ENCODE data around the gene NOTCH2.

NOTCH2 gene

DNA sequence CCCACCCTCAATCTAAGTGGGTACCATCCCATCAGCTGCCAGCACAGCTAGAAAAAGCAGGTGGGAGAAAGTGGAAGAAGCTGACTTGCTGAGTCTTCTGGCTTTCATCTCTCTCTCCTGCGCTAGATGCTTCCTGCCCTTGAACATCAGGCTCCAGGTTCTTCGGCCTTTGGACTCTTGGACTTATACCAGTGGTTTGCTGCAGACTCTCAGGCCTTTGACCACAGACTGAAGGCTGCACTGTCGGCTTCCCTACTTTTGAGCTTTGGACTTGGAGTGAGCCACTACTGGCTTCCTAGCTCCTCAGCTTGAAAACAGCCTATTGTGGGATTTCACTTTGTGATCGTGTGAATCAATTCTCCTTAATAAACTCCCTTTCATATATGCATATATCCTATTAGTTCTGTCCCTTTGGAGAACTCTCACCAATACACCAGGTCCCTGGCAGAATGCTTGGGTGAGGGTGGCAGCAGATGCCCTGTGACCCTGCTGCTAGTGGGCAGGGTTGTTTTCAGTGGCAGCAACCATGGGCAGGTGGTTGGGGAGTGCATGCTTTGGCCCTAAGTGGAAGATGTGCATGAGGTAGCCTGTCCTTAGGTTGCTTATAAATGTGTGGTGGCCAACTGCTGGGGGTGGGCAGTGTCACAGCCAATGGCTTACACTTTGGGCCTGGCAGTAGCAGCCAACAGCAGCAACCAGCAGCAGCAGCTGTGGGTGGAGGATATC, 162.4 kb downstream of the NOTCH2 start:
- no peak for DNase-seq (ENCODE audit: low read depth in 2 of 2)

DNA sequence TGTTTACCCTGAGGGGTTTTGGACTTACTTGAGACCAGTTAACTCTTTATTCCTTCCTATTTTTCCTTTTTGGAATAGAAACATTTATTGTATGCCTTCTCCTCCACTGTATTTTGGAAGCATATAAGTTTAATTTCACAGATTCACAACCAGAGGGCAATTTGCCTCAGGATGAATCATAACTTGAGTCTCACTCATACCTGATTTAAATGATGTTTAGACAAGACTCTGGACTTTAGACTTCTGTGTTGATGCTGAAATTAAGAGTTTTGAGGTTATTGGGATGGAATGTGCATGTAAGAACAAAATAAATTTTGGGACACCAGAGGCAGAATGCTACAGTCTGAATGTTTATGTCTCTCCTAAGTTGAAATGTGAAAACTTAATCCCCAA, 166.0 kb downstream of the NOTCH2 start:
- no peak for DNase-seq (ENCODE audit: low read depth in 2 of 2)

DNA sequence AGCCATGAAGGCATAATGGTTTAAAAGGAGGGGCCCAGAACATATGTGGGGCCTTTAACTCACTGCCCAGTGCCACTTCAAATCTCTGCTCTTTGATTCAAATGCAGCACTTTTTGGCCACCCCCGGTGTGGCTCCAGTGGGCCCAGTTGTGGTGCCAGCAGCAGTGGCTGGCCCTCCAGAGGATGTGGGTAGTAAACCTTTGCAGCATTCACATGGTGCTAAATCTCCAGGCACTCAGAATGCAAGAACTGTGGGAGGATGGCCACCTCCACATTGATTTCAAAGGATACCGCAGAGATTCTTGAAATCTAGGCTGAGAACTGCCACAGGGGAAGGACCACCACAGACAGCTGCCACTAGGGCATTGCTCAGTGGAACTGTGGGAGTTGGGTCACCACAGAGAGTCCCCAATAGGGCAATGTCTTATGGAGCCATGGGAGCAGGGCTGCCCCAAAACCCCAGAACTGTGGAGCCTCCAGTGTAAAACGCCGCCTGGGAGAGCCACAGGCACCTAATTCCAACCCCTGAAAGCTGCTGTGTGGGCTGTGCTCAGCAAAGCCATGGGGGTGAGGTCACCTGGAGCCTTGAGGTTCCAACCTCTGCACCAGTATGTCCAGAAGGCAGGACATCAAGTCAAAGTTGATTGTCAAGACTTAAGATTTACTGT, 166.6 kb downstream of the NOTCH2 start:
- DNase-seq (ENCODE audit: low read depth in 2 of 2): no peak

DNA sequence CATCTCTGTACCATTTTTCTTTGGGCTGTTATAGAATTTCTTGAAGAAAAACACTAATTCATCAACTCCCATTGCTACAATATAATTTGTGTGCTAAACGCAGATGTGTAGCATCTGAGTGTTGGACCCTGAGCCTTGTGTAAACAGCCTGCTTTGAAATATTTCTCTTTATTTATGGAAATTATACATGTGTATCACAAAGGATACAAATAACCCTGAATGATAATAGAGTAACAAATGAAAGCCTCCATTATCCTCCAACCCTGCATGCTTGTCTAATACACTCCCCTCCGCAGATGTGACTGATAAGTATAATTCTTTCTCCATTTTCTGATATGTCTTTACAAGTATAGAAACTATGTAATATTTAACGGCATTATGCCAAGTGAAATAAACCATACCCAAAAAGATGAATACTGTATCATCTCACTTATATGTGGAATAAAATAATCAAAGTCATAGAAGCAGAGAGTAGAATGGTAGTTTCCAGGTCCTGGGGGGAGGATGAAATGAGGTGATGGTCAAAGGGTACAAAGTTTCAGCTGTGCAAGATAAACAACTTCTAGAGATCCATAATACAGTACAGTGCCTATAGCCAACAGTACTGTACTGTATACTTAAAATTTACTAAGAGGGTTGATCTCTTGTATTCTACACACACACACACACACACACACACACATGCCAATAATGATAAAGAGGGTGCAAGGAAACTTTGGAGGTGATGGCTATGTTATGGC, 170.3 kb downstream of the NOTCH2 start:
- no peak for DNase-seq (ENCODE audit: low read depth in 2 of 2)

DNA sequence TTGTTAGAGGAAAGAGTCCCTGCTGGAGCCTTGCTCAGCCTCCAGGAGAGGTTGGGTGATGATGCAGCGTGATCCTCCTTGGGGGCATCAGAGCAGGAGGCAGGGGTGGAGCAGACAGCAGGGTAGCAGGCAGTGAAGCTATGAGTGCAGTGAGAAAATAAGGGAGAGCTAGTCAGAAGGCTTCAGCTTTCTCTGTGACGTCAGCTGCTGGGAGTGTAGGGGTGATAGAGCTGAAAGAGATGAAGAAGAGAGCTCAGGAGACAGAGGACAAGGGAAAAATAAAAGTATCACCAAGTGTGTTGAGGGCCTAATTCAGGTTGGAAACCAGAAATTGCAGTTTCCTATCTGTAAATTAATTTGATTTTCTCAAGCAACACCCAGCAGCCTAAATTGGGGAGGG, 170.9 kb downstream of the NOTCH2 start:
- DNase-seq (ENCODE audit: low read depth in 2 of 2): no peak

DNA sequence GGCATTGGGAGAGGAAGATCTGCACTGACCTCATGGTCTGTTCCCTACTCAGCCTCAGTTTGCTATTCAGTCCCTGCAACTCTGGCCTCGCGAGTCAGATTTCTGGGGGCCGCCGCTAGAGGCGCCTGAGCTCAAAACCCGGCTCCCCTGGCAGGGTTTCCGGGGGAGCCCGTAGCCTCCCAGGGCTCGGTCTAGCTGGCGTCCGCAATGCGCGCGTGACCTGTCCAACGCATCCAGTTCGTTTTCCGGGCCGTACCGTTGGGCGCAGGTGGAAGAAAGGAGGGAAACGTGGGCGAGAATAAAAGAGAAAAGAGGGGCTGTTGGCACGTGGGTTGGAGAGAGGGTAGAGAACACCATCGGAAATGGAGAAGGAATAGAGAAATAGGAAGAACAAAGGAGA, 173.2 kb downstream of the NOTCH2 start, which contains the start of gene ADAM30:
ADAM30 (minus strand) TSS at position 213 of the 400 bp plus-strand sequence; CDS start at position 34, 179 bp downstream.
- DNase-seq (ENCODE audit: low read depth in 2 of 2): no peak

DNA sequence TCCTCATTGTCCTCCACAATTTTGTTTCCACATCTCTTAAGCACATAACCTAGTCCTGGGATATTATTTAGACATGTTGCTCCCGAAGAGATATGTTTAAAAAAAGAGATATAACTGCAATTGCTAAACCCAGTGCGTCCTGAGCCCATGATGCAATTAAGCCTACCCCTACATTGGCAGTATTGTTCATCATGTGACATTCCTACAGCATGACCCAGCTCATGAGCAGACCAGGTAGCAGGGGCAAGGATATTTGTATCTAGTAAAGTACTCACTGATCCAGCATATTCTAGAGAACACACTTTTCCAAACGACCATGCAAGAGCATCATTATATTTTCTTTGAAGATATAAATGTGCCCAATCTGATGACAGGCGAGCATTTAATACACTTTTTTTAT, 174.4 kb downstream of the NOTCH2 start:
- no peak for DNase-seq (ENCODE audit: low read depth in 2 of 2)

DNA sequence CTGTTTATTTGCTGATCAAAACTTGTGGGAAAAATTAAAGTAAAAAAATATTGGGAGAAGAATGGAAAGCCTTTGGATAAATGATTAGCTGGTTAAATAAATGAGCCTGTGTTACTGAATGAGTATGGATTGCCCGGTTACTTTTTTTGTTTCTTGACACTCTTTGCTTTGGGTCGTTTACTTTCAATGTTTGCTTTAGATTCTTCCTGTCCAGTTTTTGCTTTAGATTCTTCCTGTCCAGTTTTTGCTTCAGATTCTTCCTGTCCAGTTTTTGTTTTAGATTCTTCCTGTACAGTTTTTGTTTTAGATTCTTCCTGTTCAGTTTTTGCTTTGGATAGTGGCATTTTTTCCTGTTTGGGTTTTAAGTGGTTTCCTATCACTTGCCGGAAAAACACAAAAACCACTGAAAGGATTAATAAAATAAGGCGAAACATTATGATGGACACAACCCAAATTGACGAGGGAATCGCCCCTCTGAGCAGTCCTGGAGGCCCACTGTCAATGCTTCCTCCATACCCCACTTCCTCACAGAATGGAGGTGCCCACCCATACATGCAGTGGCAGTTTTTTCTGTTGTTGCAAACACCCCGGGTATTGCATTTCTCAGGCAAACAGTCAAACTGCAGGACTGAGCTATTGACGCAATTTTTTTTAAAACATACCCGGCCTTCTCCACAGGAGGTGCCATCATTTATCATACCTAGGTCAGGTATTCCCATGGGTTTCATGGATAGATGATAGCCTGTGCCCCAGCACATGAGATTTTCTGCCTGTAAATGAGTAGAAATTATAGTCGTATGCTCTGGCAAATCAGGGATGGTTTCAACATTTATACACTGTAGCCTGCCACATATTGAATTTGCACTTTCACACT, 175.4 kb downstream of the NOTCH2 start:
- no peak for DNase-seq (ENCODE audit: low read depth in 2 of 2)

DNA sequence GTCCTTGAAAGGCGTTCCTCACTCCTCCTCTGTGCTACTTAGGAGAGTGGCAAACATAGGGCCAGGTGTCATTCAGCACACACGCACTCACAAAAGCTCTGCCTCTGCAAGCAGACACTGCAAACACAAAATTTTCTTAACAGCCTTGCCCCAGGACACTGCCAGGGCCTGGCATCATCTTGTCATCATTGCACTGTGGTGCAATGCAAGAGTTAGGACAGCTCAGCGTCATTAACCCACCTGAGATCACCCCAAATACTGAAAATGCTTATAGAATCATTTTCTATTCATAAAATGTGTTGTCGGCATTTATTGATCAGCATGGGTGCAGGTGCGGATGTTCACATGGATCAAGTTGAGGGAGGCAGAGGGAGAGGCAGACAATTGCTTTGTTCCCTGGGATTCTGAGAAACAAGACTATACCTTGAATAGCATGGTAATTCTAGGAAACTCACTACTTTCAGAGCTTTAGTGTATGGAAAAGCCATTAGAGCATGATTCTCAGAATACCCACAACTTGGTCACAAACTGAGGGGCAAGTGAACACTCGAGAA, 176.1 kb downstream of the NOTCH2 start:
- no peak for DNase-seq (ENCODE audit: low read depth in 2 of 2)

DNA sequence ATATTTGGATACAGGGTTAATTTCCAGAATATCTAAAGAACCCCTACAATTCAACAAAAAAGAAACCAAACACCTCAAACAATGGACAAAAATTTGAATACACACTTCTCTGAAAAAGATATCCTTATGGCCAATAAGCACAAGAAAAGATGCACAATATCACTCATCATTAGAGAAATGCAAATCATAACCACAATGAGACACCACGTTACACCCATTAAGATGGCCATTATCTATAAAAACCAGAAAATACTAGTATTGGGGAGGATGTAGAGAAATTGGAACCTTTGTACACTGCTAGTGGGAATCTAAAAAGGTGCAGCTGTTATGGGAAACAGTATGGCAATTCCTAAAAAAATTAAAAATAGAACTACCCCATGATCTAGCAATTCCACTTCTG, 178.1 kb downstream of the NOTCH2 start:
- DNase-seq (ENCODE audit: low read depth in 2 of 2): no peak

DNA sequence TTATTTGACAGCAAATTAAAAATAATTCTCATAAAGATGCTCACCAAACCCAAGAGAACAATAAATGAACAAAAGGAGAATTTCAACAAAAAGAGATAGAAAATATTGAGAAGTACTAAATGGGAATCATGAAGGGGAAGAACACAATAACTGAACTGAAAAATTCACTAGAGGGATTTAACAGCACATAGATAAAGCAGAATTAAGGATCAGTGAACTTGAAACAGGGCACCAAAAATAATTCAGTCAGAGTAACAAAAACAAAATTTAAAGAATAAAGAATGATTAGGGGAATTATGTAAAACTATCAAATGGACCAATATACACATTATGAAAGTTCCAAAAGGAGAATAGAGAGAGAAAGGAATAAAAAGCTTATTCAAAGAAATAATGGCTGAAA, 181.0 kb downstream of the NOTCH2 start:
- DNase-seq (ENCODE audit: low read depth in 2 of 2): no peak

DNA sequence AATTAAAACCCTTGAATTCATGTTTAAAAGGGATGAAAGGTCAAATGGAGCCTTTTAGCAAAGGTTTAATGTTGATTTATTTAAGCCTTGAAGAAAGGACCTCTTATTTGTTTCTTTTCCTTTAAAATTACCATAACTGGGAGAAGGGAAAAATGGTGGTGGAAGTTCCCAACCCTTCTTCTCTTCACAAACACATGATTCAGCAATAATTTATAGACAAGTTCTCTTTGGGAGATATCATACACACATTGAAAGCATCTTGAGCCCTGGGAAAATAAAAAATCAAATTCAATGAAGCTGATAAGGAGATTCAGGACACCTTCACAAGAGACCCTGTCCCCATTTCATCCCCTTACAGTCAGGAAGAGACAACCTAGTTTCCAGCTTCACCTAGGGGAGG, 182.0 kb downstream of the NOTCH2 start:
- DNase-seq (ENCODE audit: low read depth in 2 of 2): no peak

DNA sequence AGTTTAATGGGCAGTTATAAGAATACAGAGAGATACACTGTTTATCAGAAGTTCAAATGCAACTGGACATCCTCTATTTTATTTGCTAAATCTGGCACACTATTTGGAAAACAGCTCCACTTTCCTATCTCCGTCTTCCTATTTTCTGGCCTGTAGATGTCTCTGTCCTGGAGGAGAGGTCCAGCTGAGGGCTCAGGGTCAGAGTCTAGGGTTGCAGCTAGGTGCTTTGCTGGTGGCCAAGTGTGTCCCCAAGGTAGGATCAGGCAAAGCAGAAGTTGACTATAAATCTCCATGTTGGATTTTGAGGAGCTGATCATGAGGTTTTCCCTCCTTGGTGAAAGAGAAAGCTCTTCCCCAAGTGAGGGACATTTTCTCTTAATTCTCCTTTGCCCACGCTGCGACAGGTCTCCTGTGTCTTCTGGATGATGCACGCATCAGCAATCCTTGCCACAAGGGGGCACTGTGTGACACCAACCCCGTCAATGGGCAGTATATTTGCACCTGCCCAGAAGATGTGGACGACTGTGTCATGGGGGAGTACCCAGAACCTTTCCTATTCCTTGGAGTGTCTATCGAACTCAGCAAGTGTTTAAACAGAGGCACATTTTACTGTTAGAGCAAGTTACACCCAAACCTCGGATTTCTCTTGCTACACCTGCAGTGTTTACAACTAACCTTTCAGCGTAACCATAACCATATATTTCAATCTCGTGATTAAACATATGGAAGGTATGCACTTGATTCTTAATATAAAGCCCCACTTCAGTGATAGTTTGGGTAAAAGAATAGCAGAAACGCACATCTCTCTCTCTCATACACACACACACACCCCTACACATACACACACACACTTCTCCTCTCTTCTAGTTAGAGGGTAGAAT, 183.3 kb downstream of the NOTCH2 start:
- DNase-seq (ENCODE audit: low read depth in 2 of 2): peak in 1 of 2 donors; percentile 10

DNA sequence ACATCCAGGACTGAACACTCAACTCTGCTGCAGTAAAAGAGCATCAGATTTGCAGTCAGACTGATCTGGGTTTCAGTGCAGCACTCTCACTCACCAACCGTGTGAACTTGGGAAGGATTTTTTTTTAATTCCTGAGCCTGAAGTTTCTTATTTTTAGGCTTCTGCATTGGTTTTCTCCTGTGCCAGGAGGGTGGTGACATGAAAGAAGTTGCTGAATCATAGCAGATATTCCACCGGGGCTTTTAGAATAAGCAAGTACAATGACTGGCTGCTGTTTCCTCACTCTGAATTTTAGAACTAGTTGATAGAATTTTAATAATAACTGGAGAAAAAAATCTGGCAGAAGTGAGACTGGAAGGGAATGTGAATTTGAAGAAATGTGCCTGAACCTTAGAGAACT, 184.8 kb downstream of the NOTCH2 start:
- DNase-seq (ENCODE audit: low read depth in 2 of 2): no peak

DNA sequence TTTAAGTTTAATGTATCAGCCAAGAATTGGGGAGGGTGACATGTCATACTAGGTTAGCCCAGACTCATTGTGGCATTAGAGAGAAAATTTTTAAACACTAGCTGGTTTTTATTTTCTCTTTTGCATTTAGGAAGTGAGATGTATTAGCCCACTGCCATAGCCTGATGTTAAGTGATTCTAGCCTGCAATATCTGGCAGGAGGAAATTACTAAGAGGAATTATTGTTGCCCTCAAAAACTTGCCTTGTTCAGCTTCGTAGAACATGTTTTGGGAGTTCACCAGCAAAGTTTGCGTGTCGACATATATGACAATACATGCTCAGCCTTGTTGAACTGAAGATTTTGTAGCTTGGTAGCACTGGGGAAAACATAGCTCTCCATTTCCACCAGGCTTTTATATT, 185.6 kb downstream of the NOTCH2 start:
- DNase-seq (ENCODE audit: low read depth in 2 of 2): no peak

DNA sequence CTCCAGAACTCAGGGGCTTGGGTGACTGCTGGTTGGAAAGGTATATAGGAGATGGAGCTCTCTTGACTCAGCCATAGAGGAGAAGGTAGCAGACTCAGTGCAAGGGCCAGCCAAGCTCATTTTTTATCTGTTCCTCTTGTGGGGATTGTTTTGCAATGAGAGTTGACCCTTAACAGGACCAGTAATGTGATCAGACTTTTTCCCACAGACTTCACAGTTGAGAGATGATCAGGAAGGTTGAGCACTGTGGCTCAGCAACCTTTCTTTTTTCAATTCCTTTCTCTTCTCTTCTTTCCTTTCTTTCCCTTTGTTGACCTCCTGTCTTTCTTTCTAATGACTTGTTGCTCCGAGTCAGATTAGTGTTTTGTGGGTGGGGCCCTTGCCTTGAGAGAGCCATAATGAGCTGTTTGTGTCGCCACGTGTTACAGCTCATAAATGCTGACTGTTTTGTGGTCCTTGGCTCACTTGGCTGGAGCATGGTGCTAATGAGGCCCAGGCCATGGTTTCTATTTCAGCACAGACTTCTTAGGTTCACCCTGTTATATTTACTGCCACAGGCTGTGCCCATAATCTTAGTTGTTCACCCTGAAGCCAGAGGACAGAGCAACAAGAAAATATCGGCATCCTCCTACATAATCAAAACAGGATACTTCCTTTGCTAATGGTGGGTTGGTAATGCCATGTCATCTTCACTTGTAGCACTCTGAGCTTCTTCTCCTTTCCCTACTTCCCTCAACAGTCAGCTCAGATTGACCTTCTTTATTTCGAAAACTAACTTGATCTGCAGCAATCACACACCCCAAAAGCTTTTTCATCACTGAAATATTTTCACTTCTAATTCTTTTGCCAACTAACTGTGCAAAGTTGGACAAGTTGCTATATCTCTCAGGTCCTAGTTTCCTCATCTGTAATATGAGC, 187.1 kb downstream of the NOTCH2 start:
- no peak for DNase-seq (ENCODE audit: low read depth in 2 of 2)

DNA sequence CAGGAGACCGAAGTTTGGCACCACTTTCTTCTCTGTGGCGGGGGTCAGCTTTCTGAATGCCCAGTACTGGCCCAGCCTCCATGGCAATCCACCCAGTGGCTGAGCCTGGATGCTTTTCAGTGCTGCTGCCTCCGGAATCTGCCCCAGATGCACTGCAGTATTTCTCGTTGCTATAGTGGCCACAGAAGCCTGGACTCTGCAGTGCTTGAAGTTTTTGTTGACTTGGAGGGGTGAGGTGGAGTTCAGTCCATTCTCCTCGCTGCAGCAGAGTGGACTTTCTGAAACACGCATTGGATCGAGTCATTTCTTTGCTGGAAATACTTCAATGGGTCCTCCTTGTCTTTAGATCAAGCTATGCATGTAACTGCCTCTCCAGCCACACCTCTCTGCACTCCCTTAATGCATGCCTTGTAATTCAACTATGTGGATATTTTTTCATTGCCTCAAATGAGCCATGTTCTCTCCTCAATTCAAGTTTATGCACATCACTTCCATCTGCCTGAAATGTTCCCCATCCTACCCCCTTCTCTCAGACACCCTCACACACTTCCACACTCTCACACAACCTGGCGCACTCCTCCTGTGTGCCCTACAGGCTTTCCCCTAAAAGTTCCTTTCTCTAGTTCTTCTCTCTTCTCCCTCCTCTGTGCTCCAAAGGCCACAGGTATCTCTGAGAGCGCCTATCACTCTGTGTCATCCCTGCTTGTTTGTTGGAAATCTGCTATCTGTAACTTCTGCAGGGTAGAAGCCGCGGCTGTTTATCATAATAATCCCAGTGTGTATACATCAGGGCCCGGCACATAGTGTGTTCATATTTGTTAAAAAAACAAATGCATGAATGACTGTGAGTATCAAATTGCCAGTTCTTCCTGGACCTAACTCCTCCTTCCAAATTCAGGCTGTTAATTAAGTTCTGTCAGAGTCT, 189.7 kb downstream of the NOTCH2 start:
- DNase-seq (ENCODE audit: low read depth in 2 of 2): no peak

DNA sequence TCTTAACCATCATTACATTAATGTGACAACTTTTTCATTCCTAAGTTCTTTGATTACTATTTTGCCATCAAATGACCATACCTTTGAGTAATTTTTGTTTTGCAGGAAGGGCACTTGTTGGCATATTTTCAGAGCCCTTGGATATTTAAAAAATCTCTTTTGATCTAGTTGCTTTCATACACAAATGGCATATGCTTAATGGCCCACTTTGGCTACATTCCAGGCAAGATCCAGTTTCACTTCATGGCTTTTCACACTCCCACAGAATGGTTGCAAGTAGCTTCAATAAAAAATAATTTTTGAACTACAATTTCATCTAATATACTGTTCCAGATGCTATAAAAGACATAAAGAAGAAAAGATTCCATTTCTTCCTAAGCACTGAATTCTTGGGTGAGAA, 191.3 kb downstream of the NOTCH2 start:
- no peak for DNase-seq (ENCODE audit: low read depth in 2 of 2)

Measured in stimulated activated CD8-positive, alpha-beta memory T cell treated with anti-CD3 and anti-CD28 coated beads, Interleukin-15, amount 100 ng/mL, for 4 hours (primary cell).